PC-3 (cell line): ENCODE measurements around the gene CDC6.

Experiments used
- CTCF ChIP-seq: fragments of 300-600 bp; sonication (generic); conservative IDR thresholded peaks from 2 replicates; pipeline ENCODE4 v1.5.1; 2017; ENCODE audit warnings: antibody characterized with exemption, low read depth, mild to moderate bottlenecking, low read length
- EZH2phosphoT487 ChIP-seq: fragments of 300-600 bp; sonication (generic); IDR thresholded peaks from 2 replicates; pipeline ENCODE4 v1.6.1; 2018; ENCODE audit warnings: mild to moderate bottlenecking, antibody characterized with exemption, low read length, borderline replicate concordance

GRCh38 chr17:40335620-40336019 lies 47.9 kb downstream of the CDC6 start:
- TF ChIP-seq CTCF (no peak), EZH2phosphoT487 (no peak)
